Smooth muscle cell (in vitro differentiated cells): ENCODE data around the gene PEX11G. TPM values are rescaled to one million over a fixed set of nuclear protein-coding genes. Genes with fewer than 3 reads are reported as not detected.

Experiments
- DNase-seq: peaks from one replicate; lab custom pipeline; 2025; ENCODE audit not compliant: unreplicated experiment; lab: John Stamatoyannopoulos, UW
- H2AFZ ChIP-seq: fragments of 200-600 bp; sonication (generic); 2 replicates; pipeline ENCODE4 v1.6.0; 2016; ENCODE audit warnings: antibody characterized with exemption, low read depth, mild to moderate bottlenecking
- H3F3A ChIP-seq: fragments of 200-600 bp; sonication (generic); 2 replicates; pipeline ENCODE4 v1.6.0; 2017; ENCODE audit warnings: antibody characterized with exemption, low read depth
- H3K27ac ChIP-seq: fragments of 200-600 bp; sonication (generic); 2 replicates; pipeline ENCODE4 v1.5.1; 2016; ENCODE audit warnings: low read depth, mild to moderate bottlenecking
- H3K27me3 ChIP-seq: fragments of 200-600 bp; sonication (generic); 2 replicates; pipeline ENCODE4 v1.6.1; 2016; ENCODE audit warnings: low read depth, mild to moderate bottlenecking
- H3K36me3 ChIP-seq: fragments of 200-600 bp; sonication (generic); 2 replicates; pipeline ENCODE4 v1.5.1; 2016; ENCODE audit warnings: low read depth
- H3K4me1 ChIP-seq: fragments of 200-600 bp; sonication (generic); 2 replicates; pipeline ENCODE4 v1.5.1; 2016; ENCODE audit warnings: low read depth
- H3K4me2 ChIP-seq: fragments of 200-600 bp; sonication (generic); 2 replicates; pipeline ENCODE4 v1.6.0; 2016; ENCODE audit warnings: mild to moderate bottlenecking
- H3K4me3 ChIP-seq: fragments of 200-600 bp; sonication (generic); 2 replicates; pipeline ENCODE4 v1.5.1; 2016; ENCODE audit warnings: mild to moderate bottlenecking
- H3K79me2 ChIP-seq: fragments of 200-600 bp; sonication (generic); 2 replicates; pipeline ENCODE4 v1.6.0; 2016; ENCODE audit warnings: low read depth, mild to moderate bottlenecking
- H3K9ac ChIP-seq: fragments of 200-600 bp; sonication (generic); 2 replicates; pipeline ENCODE4 v1.6.0; 2016; ENCODE audit warnings: low read depth
- H3K9me3 ChIP-seq: fragments of 200-600 bp; sonication (generic); replicated peaks from 2 replicates; pipeline ENCODE4 v1.5.1; 2016; ENCODE audit warnings: low read depth
- H4K20me1 ChIP-seq: fragments of 200-600 bp; sonication (generic); 2 replicates; pipeline ENCODE4 v1.6.0; 2016; ENCODE audit warnings: low read depth
- WGBS: methylation state at CpG from one replicate; pipeline ENCODE4 v1.1.7; 2016; ENCODE audit warnings: low lambda C conversion rate; 5-methylcytosine and 5-hydroxymethylcytosine counted together
- polyA plus RNA-seq: library from polyadenylated mRNA; unstranded; fragments of >200 nt; fragmentation: Nextera tagmentation; extraction: Ambion mirVana; gene quantifications from 2 replicates; pipeline ENCODE4 v1.2.1, GENCODE V29; 2016
- total RNA-seq: library from RNA; depleted of rRNA; stranded (reverse); fragments of >200 nt; gene quantifications from 2 replicates; pipeline ENCODE4 v1.2.3, GENCODE V29; 2014
- TF ChIP-seq, protein P1 (sequence below): fragments of 200-600 bp; sonication (generic); IDR thresholded peaks from 2 replicates; pipeline ENCODE4 v1.5.1; 2017; ENCODE audit warnings: borderline replicate concordance, mild to moderate bottlenecking, antibody characterized with exemption; ENCODE audit not compliant: insufficient read depth, poor library complexity, severe bottlenecking

The PEX11G gene
- total and polyA plus RNA-seq, 2 experiments from 2014 or later = 4.3 TPM; not detected in 1

GRCh38 chr19:7470540-7471305 lies 18.1 kb downstream of the PEX11G start:
- Histone ChIP-seq H3K9me3 (no peaks in the 10 kb centered on the region), H3K9ac (no peak overlapping the region), H3K27ac (no peak overlapping the region), H3K4me2 (no peak overlapping the region), H2AFZ (no peak overlapping the region), H3F3A (no peaks in the 10 kb centered on the region), H3K36me3 (no peaks in the 10 kb centered on the region), H3K4me1 (no peaks in the 10 kb centered on the region), H3K79me2 (no peaks in the 10 kb centered on the region), H3K4me3 (no peak overlapping the region), H4K20me1 (no peaks in the 10 kb centered on the region), H3K27me3 (no peaks in the 10 kb centered on the region)
- no peak for DNase-seq
- TF ChIP-seq, protein P1, sequence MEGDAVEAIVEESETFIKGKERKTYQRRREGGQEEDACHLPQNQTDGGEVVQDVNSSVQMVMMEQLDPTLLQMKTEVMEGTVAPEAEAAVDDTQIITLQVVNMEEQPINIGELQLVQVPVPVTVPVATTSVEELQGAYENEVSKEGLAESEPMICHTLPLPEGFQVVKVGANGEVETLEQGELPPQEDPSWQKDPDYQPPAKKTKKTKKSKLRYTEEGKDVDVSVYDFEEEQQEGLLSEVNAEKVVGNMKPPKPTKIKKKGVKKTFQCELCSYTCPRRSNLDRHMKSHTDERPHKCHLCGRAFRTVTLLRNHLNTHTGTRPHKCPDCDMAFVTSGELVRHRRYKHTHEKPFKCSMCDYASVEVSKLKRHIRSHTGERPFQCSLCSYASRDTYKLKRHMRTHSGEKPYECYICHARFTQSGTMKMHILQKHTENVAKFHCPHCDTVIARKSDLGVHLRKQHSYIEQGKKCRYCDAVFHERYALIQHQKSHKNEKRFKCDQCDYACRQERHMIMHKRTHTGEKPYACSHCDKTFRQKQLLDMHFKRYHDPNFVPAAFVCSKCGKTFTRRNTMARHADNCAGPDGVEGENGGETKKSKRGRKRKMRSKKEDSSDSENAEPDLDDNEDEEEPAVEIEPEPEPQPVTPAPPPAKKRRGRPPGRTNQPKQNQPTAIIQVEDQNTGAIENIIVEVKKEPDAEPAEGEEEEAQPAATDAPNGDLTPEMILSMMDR = no peak
- 98% methylated on average over 31 of the region's 31 CpGs for whole genome bisulfite sequencing

DNA sequence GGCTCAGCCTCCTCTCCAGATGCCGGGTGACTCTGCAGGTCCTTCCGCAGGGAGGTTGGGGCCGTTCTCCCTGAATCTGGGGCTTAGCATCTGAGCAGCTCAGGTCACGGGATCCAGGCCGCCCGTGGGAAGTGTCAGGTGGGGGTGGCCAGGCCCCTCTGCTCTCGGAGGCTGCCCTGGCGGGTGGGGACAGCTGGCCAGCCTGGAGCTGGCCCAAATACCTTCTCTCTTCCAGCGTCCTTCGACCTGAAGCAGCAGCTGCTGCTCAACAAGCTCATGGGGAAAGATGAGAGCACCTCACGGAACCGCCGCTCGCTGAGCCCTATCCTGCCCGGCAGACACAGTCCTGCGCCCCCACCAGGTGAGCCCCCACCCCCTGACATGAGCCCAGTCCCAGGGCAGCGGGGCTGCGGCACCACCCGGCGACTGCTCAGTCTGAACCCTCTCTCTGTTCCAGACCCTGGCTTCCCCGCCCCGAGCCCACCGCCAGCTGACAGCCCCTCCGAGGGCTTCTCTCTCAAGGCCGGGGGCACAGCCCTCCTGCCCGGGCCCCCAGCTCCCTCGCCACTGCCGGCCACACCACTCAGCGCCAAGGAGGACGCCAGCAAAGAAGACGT lies 19.1 kb downstream of the PEX11G start:
- DNase-seq = no peak
- H3K4me3 ChIP-seq = no peak overlapping the region
- TF ChIP-seq, protein P1 = no peak
- H3K36me3 ChIP-seq = no peaks in the 10 kb centered on the region
- H3F3A ChIP-seq = no peaks in the 10 kb centered on the region
- H3K4me1 ChIP-seq = no peaks in the 10 kb centered on the region
- no peak overlapping the region for H3K4me2 ChIP-seq
- no peaks in the 10 kb centered on the region for H3K27me3 ChIP-seq
- H3K9ac ChIP-seq = no peak overlapping the region
- no peaks in the 10 kb centered on the region for H3K79me2 ChIP-seq
- H3K9me3 ChIP-seq = no peaks in the 10 kb centered on the region
- 98% methylated on average over 30 of the region's 31 CpGs for WGBS
- H3K27ac ChIP-seq = no peak overlapping the region
- H4K20me1 ChIP-seq = no peaks in the 10 kb centered on the region
- no peak overlapping the region for H2AFZ ChIP-seq

GRCh38 chr19:7468840-7469239 lies 20.0 kb downstream of the PEX11G start:
- no peak overlapping the region for H3K4me2 ChIP-seq

More at GRCh38 chr19:7468840-7469239, 20.0 kb downstream of the PEX11G start:
- Histone ChIP-seq H3K79me2 (no peaks in the 10 kb centered on the region), H3K4me1 (no peaks in the 10 kb centered on the region), H3K9ac (no peak overlapping the region), H3K9me3 (no peaks in the 10 kb centered on the region), H3F3A (no peaks in the 10 kb centered on the region), H4K20me1 (no peaks in the 10 kb centered on the region), H3K36me3 (no peaks in the 10 kb centered on the region), H3K4me3 (no peak overlapping the region), H2AFZ (no peak overlapping the region), H3K27me3 (no peaks in the 10 kb centered on the region), H3K27ac (no peak overlapping the region)
- 96% methylated on average over 24 of the region's 24 CpGs for WGBS
- no peak for DNase-seq
- TF ChIP-seq, protein P1 = no peak
